HG03575 (cell line): ENCODE measurements around the gene TMEM179.

Experiments used
- ATAC-seq: cut with Tn5 transposase; IDR thresholded peaks from one replicate; pipeline ENCODE4 v1.9.1; 2021; ENCODE audit not compliant: unreplicated experiment, insufficient number of reproducible peaks, low FRiP score; ENCODE audit errors: extremely low read depth

Gene TMEM179

DNA sequence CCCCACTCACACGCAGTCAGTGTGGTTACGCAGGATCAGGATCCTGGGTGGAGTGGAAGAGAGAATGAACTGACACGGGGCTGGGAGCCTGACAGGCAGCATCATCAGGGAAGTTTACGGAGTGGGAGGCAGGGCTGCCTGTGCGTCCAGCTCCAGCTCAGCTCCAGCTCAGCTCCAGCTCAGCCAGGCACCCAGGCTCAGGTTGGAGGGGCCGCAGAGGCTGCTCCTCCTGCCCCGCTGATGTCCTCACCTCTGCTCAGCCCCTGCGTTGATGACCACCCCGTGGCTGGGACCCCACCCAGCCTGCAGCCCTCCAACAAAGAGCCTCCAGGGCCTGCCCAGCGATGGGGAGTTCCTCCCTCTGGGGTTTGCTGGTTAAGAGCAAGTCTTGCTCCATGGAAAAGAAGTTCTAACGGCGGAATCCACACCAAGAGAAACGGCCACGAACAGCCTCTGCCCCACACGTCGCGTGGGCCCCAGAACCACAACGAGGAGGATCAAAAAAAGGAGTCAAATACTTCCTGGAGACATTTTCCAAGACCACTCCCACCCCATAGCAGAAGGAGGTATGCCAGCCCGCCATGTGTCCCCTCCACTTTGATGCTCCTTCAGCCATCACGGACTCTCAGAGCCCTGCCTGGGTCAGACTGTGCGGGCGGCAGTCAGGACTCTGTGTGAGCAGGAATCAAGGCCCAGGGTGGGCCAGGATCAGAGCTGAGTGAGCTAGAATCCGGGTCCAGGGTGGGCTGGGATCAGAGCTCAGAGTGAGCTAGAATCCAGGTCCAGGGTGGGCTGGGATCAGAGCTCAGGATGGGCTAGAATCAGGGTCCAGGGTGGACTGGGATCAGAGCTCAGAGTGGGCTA lies 42.7 kb downstream of the TMEM179 start:
- no peak for ATAC-seq

DNA sequence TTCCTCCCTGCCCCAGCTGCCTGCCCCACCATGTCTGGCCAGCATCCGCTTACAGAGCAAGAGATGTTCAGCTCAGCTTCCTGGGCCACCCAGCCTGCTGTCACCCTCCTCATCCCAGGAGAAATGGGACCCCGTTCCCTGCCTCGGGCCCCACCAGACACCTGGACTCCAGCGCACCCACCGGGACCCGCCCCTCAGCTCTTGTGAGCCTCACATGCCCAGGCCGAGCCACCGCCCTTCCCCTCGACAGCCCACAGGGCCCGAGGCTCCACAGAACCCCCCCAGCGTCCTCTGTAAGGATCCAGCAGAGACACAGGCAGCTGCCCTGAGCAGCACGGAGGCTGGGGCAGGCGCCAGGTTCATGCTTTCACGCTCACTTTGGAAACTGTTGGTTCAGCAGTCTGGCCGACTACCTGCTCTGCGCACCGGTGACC lies 43.4 kb downstream of the TMEM179 start:
- no peak for ATAC-seq

DNA sequence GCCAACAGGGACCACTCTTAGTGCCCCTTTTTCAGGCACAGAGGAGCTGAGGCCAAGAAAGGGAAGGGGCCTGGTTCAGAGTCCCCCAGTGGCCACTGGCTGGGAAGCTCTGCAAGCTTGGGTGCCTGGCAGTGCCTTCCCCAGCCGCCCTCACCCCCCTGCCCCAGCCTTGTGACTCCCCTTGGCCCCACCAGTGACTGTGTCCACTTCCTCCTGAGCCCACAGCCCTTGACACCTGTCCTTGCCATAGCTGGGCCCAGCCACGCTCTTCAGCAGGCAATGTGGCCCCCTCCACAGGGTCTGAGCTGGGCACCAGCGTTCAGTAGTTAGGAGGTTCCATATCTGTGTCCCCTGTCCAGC lies 44.0 kb downstream of the TMEM179 start:
- no peak for ATAC-seq

DNA sequence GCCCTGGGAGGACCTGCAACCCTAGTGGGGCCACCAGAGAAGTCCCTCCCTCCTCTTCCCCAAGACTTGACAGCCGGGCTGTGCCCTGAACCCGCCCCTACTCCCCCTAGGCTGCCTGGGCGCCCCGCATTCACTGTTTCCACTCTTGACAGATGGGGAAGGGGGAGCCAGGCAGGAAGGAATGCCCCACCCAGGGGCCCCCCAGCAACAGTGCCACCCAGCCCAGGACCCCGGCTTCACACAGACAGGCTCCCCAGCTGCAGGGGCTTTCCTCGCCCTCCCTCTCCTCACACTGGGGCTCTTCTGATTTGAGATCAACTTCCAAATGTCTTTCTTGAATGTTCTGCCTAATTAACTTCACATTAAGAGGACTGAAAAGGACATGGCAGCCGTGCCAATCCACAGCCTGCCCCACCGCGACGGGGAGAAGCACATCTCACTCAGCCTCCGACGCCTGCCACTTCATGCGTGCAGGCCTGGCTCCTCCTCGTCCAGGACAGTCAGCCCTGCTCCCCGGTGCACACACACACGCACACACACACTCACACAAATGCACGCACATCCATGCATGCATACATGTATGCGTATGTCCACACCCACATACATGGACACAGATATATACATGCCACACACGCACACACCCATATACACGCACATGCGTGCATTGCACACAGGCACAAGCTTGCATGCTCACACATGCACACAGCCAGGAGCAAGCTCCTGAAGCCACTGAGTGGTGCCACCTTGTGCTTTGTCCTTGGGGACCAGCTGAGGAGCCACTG lies 44.6 kb downstream of the TMEM179 start:
- no peak for ATAC-seq

DNA sequence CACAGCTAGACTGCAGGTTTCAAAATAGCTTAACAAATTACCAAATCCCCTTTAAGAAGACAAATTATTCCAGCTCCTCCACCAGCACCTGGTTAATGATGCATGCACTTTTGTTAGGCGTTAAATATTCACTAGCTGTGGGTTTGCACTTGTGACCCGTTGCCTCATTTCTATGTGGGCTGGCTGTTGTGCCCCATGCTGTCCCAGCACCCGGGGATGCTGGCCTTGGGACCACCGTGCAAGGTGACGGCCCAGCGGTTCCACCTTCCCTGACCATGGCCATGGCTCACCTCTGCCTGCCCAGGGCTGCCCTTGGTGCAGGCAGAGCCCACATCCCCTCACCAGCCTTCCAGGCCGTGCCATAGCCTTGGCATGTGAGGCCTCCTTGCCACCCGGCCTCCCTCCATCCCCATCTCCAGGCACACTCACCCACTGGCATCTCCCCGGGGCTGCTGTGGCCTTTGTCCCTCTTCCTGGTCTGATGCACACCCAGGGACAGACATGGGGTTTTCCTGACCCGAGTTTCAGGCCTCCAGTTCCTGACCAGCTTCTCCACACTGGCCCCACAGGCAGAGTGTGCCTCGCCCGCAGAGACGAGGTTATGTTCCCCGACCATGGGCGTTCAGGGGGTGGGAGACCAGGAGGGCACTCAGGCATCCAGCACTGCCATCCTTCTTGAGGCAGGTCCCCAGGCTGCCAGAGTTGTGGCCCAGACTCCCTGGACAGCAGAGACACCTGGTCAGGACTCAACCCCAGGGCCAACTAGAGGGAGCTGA lies 45.4 kb downstream of the TMEM179 start:
- no peak for ATAC-seq

DNA sequence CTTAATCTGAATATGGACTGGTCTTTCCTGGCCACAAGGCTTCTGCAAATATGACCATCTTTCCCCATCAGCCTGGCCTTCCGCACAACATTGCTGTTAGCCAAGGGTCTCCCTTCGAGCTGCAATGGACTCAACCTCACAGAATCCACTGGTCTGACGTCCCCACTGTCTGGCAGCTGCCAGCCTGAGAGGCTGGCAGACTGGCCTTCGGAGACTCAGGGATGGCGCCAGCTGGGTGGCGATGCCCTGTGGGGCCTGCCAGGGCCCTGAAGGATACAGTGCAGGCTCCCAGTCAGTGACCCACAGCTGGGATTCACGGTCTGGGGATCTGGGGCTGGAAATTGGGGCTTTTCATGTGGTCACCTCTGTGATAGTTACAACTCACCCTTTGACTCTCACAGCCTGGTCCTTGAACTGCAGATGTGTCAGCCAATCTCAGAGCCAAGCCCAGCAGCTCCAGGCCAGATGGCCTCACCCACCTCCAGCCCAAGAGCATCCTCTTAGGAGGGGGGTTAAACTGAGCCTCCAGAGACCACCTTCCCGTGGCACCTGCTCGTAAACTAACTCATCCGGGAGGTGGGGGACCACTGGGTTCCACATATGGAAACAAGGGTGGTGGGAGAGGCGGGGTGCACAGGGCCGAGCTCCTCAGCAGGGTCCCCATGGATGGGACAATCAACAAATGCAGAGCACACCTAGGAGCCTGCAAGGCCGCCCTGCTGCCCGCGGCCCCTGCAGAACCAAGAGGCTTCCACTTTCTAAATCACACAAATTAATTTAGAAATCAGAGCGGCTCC lies 46.1 kb downstream of the TMEM179 start:
- ATAC-seq, result no peak

DNA sequence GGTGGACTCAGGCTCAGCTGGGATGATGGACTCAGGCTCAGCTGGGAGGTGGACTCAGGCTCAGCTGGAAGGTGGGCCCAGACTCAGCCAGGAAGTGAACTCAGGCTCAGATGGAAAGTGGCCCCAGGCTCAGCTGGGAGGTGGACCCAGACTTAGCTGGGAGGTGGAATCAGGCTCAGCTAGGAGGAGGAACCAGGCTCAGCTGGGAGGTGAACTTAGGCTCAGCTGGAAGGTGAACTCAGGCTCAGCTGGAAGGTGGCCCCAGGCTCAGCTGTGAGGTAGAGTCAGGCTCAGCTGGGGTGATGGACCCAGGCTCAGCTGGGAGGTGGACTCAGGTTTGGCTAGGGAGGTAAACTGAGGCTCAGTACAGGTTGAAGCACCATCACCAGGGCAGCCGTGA lies 46.8 kb downstream of the TMEM179 start:
- no peak for ATAC-seq

- ATAC-seq, result no peak
Observed at GRCh38 chr14:104557086-104557485, 47.5 kb downstream of the TMEM179 start.

DNA sequence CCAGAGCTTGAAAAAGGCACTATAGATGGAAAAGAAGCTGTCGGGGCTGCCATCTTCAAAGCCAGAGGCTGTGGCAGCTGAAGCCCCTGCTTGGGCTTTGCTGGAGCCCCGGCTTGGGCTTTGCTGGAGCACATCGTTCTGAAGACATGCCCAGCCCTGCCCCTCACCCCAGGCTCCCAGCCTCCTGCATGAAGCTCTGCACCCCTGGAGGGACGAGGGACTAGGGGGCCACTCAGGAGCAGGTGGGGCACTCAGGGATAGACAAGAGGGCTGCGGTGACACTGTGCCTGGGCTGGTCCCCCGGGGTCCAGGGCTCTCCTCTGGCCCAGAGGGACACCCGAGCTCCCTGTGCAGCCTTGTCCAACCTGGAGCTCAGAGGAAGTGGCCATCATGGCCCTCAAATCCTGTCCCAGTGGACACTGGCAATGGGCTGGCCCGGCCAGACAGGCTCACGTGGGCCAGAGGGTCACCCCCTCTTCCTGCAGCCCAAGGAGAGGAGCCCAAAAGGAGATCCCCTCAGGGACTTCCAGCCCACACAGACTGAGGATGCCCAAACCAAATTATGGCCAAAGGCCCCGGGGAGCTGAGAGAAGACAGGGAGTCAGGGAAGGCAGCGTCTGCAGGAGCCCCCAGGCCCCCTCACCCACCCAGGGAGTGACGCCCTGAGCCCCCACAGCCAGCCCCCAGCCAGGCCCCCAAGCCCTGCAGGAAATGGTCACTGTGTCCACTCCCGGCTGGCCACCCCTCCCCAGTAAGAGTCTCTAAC lies 48.1 kb downstream of the TMEM179 start:
- ATAC-seq, result no peak

DNA sequence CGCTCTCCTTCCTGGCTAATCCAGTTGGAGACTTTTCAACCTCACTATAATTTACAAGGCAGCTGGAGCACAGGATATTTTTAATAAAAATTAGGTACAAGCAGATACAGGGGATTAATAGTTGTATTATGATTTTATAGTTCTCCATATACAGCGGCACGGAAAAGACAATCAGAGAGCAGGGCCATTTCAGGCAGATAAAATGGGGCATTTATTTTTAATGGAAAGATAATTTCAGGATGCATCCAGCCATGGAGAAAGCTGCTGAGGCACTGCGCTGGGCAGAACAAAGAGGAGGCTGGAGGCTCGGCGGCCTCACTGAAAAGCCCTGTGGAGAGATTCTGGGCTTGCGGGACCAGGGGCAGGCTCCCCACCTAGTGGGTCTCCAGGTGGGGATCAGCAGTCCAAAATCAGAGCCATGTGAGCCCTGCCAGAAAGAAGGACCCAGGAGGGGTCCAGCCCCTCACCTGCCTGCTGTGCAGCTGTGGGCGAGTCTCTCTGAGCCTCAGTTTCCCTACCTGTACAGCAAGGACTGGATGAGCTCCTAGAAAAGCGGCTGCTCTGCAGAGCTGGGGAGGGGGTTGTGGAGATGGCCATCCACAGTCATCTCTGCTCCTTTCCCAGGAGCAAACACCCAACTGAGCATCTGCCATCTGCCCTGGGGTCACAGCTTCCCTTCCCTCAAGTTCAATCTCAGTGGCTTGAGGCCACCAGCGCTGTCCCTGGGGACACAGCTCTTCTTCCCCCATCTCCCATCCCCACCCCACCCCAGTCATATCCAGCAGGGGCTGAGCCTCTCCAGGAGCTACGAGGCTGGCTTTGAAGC lies 48.9 kb downstream of the TMEM179 start:
- no peak for ATAC-seq

GRCh38 chr14:104554608-104555429 lies 49.8 kb downstream of the TMEM179 start:
- no peak for ATAC-seq

- no peak for ATAC-seq
Observed at GRCh38 chr14:104554088-104554607, 50.4 kb downstream of the TMEM179 start.

DNA sequence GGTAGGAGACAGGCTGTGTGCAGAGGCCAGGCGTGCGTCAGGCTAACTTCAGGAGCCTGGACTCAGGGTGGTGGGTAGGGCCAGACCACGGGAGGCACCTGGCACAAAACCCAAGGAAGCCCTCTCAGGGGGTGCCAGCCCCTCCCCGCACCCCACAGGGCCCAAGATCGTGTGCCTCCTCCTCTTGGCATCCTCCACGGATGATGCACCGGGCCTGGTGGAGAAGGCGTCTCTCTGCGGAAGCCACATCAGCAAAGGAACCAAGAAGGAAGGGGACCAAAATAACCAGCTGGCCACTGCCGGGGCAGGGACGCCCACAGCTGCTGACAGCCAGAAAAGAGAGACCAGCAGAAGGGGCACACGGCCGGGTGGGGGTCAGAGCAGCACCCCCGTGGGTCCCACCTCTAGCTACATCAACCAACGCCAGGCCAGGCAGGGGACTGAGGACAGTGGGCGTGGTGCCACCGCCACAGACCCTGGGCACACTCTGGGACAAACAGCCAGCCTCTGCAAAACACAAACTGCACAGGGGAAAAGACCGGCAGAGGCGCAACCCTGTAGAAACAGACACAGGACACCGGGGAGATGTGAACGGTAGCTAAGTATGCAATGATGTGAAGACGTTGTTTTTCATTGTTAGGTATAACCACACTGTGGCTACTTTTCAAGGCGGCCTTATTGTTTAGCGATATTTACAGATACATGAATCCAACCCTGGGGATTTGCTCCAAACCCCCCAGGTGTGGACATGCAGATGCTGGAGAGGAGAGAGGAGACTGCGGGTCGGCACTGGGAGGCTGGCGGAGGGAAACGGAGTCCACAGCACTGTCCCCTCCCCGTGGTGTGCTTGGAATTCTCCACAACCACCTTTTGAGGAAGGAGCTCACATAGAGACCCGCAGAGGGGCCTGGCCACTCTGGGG lies 51.1 kb downstream of the TMEM179 start:
- no peak for ATAC-seq

DNA sequence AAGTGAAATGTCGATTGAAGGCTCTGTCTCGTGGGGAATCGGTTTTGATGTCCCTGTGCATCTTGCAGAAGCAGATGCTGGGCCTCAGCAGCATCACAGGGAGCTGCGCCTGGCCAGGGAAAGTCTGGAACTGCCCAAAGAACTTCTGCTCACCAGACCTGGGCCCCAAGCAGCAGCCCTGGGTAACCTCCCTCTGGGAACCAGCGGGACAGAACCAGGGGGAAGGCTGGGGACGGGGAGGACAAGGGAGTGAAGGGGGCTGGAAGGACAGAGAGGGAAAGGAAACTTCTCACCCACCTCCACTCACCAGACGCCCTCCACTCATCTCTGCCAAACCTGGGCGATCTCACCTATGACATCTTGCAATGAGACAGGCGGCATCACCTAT lies 51.8 kb downstream of the TMEM179 start:
- no peak for ATAC-seq
